Measurements from ENCODE around the gene PLIN1.

DNA sequence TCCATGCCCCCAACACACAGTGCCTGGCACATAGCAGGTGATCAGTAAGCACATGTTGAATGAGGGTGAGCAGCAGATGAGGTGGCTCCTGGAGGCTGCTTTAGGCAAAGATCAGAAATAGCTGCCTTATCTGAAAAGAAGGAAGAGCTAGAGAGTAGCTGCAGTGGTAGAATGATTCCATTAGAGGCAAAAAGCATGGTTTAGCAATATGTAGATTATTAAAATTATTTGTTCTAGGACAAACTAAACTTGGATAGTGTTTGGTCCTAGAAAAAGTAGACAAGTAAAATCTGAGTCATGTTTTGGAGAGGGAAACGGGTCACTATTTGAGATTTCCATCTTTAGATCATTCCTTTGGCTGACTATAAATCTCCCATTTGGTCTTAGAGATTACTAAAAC is 56.0 kb downstream of the PLIN1 start:
- TF ChIP-seq SP1 (IDR thresholded peaks at IDR 0.05) (no peak), ARNT (IDR thresholded peaks at IDR 0.05) (no peak), FOXK2 (IDR thresholded peaks at IDR 0.05) (no peak), CTBP1 (IDR thresholded peaks at IDR 0.05; ENCODE audit: borderline replicate concordance) (no peak), ELF4 (IDR thresholded peaks at IDR 0.05) (no peak)

Measured in HEK293T (cell line).